ENCODE results near the gene PSME1.

DNA sequence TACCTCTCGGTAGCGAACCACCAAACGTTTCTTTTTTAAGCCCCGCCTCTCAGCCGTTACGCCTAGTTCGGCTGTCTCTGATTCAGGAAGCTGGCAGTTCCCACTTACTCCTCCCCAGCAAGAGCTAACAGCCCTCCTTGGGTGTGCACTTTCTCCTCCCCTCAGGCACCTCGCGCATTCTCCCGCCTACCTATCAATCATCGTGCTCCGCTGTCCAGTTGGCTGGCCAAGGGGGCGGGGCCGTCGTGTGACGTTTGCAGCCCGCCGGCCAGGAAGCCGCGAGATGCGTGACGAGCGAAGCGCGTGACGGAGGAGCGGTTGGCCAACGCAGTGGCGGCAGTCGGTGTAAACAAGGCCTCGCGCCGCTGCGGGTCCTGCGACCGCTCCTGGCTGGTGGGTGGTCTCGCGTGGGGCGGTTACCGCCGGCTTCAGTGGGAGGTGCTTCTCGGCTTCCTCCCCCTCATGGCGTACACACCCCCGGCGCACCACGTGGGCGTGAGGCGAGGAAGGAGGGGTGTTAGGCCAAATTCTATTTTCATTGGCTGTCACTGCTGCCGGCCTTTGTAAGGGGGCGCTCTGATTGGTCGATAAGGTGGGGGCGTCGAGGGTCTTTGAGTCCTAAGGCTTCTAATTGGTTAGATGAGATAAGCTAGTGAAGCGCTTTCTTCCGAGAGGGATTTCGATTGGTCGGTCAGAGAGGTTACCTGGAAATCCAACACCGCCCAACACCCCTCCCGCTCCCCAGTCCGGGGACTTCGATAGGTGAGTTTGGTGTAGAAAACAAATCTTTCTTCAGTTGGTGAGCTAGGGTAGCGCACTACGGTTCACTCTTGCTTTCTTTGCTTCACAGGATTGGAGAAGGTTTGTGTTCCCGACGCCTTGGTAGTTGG lies 21.2 kb upstream of the PSME1 start, which contains the start of the genes DCAF11 and NRL:
- peak in 1 of 2 donors; percentile 9 for TF ChIP-seq POLR2A (IDR thresholded peaks at IDR 0.05)
- TF ChIP-seq, protein P1, sequence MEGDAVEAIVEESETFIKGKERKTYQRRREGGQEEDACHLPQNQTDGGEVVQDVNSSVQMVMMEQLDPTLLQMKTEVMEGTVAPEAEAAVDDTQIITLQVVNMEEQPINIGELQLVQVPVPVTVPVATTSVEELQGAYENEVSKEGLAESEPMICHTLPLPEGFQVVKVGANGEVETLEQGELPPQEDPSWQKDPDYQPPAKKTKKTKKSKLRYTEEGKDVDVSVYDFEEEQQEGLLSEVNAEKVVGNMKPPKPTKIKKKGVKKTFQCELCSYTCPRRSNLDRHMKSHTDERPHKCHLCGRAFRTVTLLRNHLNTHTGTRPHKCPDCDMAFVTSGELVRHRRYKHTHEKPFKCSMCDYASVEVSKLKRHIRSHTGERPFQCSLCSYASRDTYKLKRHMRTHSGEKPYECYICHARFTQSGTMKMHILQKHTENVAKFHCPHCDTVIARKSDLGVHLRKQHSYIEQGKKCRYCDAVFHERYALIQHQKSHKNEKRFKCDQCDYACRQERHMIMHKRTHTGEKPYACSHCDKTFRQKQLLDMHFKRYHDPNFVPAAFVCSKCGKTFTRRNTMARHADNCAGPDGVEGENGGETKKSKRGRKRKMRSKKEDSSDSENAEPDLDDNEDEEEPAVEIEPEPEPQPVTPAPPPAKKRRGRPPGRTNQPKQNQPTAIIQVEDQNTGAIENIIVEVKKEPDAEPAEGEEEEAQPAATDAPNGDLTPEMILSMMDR (IDR thresholded peaks at IDR 0.05) = peak in 2 of 12 donors; percentile 22 to 36
